HG03095 (cell line): Measurements from ENCODE around the gene ANKRD11.

ENCODE experiments used
- ATAC-seq: cut with Tn5 transposase; IDR thresholded peaks from one replicate; pipeline ENCODE4 v1.9.1; 2021; ENCODE audit warnings: moderate library complexity; ENCODE audit not compliant: unreplicated experiment

The ANKRD11 gene

DNA sequence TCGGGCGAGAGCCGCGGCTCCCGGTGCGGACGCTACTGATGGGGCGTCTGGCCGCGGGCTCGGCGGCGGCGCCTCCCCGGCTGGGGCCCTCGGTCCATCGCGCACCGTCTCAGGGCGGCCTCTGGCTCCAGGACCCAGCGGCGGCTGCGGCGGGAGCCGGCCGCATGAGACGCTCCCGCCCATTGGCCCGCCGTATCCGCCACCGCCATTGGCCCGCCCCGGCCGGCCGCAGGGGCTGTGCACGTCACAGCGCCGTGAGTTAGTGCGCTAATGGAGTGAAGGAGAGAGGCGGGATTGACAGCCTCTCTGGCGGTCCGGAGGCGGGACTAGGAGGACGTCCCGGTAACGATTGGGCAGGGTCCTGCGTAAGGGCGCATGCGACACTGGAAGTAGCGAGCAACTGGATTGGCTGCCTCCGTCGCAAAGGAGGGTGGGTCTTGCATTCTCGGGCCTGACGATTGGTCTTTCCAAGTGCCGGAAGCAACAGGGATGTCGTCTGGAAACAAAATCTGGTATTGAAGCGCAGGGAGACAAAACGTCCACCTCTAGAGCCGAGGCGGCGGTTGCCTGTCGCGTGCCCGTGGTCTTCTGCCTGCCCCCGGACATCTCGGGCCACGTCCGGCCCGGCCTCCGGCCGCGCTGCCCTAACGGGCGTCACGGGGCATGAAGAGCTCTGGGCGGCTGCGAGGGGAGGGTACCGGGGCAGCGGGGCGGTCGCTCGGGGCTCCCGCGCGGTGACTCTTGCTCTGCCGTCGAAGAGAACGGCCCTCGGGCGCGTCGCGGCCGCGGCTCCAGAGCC lies at the start of gene ANKRD11:
Gene ANKRD11 (minus strand): TSS at position 123 of the 799 bp plus-strand sequence. CDS start 173,542 bp downstream, outside the sequence.
- peak; percentile 80 for ATAC-seq

DNA sequence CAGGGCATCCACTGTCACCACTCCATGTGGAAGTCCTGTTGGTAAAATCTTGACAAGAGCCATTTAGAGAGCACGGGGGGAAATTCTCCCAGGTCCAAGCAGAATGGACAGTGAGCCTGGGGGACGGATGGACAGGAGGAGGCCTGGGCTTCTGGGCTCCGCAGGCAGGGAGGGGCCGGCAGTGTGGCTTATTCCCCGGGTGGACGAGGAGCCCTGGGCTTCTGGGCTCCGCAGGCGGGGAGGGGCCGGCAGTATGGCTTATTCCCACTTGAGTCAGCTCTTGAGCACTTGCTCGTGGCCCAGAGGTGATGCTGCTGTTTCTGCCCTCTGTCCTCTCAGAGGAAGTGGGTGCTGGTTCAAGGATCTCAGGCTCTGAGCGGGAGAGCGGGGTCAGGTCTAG lies 47.9 kb upstream of the ANKRD11 start:
- no peak for ATAC-seq

DNA sequence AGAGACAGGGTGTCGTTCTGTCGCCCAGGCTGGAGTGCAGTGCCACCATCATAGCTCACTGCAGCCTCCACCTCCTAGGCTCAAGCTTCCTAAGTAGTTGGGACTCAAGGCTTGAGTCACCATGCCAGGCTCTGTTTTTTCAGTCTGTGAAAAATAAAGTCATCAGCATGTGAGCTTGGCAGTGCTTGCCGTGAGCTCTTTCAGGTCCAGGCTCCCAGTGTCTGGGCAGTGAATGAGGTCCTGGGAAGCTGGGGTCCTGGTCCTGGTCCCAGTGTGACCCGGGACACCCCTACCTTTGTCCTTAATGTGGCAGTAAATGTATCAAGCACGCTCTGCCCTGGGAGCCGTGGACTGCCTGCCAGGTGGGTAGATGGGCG lies 47.2 kb upstream of the ANKRD11 start:
- ATAC-seq = no peak

DNA sequence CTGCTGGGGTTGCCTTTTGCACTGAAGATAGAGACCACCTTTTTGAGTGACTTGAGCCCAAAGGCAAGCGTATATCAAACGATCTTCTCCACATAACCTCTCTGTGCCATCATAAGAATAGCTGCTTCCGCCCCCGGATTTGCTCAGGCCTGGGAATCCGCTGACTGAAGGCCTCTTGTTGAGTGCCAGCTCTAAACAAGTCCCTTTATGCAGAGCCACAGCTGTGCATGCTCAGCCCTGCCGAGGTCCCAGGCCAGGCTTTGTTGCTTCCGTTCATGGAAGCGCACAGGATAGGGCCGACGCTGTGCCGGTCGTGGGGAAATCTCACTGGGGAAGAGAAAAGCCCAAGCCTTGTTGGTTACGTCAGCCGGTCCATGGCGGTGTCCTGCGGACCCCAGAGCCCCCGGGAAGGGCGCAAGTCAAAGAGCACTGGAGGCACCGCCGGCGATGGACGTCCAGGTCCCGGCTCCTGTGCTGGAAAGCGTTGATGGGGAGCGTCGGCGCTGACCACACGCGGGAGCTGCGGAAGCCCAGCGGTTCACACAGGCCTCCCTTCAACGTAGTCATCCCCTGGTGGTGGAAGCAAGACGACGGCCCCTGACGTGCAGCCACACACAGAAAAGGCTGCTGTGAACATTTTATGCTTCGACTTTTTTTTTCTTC lies 46.7 kb upstream of the ANKRD11 start:
- no peak for ATAC-seq

DNA sequence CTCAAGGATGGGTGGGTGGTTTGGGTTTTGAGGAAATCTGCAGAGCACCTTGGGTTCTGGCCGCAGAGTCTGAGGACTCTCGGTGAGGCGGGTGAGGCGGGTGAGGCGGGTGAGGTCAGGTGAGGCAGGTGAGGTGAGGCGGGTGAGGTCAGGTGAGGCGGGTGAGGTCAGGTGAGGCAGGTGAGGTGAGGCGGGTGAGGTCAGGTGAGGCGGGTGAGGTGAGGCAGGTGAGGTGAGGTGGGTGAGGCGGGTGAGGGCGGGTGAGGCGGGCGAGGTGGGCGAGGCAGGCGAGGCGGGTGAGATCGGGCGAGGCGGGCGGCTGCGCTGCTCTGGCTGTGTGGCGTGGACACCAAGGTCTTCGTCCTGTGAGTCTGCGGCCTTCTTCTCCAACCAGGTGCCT lies 46.0 kb upstream of the ANKRD11 start:
- ATAC-seq = no peak

DNA sequence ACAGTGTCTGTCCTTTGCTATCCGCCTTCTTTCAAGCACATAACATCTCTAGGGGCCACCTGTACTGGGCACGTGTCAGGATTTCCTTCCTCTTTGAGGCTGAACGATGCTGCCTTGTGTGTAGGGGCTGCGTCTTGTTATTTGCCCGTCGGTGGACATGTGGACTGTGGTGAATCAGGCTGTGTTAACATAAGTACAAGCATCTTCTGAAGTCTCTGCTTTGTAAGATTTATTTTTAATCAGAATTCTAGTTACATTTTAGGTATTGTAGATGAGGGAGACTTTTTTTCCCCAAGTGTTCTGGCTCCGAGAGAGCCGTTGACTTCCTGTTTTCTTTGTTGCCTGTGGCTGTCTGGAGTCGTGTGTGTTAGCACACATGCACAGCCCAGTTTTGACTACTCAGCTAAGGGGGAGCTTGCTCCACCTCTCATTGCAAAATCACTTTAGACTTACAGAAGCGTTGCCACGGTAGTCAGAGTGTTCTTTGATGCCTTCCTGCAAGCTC lies 43.9 kb upstream of the ANKRD11 start:
- no peak for ATAC-seq

DNA sequence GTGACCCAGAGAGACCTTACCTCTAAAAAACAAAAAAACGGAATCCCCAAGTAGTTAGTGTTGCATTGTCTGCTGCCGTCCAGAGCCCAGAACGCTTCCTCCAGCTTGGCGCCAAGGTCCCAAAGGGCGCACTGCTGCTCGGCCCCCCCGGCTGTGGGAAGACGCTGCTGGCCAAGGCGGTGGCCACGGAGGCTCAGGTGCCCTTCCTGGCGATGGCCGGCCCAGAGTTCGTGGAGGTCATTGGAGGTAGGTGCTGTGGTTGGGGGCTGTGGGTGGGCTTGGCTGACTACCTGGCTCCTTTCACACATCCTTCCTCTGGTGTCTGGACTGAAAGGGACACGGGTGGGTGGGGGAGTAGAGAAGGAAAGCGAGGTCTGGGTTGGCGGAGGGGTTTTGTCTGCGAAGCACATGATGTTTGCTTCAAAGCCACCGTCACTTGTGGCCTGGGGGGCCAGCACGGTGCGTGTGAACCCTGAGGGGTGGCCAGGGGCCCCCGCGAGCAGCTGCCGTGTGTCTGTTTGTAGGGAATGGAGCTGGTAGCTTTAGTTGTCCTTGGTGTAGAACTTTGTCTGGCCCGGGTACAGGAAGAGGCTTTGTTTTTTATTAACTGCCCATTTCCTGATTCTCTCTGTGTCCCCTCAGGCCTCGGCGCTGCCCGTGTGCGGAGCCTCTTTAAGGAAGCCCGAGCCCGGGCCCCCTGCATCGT lies 41.6 kb upstream of the ANKRD11 start:
- no peak for ATAC-seq

DNA sequence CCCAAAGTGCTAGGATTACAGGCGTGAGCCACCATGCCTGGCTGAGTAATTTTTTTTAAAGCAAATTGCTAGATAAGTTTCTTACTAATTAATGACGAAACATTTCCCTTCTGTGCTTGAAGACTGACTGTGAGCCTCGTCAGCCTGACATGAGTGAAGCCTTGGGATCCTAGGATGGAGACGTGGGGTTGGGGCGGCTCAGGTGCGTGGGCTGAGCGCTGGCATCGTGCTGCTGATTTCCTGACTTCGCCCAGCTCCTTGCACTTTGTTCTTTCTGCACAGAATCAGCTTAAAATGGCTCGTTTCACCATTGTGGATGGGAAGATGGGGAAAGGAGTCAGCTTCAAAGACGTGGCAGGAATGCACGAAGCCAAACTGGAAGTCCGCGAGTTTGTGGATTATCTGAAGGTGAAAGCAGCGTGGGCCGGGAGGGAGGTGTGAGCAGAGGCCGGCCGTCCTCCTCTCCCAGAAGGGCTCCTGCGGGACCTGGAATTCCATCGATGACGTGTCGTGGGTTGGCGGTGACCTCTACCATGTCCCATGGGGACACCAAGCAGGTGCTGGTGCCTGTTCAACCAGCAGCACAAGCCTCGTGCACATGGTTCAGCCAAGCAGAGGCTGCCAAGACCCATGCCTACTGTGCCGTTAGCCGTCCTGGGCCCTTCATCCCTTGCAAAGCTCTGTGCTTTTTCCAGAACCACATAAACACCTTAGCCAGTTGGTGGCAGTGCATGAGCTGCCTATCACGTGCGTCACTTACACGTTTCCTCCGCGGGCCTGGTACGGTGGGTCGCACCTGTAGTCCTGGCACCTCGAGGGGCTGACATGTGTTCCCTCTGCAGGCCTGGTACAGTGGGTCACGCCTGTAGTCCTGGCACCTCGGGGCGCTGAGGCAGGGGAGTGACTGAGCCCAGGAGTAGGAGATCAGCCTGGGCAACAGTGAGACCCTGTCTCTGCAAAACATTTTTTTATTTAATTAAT lies 40.3 kb upstream of the ANKRD11 start:
- no peak for ATAC-seq

DNA sequence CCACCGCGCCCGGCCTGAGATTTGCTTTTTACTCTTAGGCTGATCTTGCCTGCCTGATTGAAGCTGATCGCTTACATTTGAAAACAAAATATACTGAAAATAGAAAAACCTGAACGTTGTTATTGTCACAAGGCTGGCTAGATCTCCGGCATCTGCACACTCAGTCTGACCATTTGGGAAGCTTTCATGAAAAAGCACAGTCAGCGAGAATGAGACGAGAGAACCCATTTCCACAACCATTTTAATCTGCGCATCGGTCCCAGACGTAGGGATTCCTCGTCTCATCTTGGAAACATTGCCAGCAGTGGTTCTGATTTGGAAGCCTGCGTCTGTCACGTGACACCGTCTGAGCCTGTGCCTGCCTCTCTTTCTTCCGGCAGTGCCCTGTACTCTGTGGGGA lies 38.7 kb upstream of the ANKRD11 start:
- ATAC-seq = no peak

DNA sequence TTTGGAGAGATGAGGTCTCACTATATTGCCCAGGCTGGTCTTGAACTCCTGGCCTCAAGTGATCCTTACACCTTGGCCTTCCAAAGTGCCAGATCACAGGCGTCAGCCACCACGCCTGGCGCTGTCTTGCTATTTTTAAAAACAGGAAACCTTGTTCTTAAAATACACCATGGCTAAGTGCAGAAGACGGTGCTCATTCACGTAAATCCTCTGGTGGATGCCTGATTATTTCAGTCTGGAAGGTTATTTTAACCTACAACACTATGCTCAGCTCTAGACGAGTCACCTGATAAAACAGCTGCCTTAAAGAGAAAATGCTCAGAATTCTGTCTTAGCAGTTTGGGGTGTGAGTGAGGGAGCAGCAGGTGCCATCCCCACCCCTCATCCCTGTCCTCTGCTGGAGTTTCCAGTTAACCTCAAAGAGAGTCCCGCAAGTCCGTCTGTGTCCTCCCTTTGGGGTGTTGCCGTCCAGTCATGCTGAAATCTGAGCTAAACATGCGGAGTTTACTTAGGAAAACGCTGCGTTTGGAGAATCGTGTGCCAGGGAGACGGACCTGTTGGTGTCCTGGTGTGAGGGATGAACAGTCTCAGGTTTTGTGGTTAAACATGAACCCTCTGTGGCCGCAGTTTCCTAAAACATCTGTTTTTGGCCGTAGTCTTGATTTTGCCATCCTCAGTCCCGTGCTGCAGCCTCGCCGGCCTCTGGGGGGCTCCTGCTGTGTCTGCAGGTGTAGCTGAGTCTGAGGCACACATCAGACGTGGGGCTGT lies 35.0 kb upstream of the ANKRD11 start:
- no peak for ATAC-seq

DNA sequence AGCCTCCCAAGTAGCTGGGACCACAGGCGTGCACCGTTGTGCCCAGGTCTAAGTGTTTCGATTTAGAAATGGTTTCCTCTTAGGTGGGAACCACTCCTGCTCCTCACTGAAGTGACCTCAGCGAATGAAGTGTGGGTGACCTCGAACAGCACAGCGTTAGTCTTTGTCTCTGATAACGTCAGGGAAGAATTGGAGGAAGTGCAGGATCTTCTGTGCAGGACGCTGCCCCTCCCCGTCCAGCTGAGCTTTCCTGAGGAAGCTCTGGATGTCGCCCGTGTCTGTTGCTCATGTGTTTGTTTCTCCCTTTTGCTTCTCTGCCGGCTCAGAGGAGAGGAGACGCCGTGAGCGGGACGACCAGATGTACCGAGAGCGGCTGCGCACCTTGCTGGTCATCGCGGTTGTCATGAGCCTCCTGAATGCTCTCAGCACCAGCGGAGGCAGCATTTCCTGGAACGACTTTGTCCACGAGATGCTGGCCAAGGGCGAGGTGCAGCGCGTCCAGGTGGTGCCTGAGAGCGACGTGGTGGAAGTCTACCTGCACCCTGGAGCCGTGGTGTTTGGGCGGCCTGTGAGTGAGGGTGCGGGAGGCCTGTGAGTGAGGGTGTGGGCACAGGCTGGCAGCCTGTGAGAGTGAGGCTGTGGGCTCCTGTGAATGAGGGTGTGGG lies 33.5 kb upstream of the ANKRD11 start:
- no peak for ATAC-seq

DNA sequence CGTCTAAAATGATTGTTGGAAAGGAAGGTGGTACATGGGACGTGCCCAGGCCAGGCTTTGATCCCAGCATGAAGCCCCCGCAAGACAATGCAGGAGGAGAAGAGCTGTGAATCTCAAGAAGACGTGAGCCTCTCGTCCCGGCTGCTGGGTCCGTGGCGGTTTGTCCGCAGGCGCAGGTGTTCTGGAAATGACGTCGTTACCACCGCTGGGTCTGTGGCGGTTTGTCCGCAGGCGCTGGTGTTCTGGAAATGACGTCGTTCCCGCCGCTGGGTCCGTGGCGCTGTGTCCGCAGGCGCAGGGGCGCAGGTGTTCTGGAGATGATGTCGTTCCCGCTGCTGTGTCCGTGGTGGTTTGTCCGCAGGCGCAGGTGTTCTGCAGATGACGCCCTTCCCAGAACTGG lies 31.9 kb upstream of the ANKRD11 start:
- no peak for ATAC-seq

DNA sequence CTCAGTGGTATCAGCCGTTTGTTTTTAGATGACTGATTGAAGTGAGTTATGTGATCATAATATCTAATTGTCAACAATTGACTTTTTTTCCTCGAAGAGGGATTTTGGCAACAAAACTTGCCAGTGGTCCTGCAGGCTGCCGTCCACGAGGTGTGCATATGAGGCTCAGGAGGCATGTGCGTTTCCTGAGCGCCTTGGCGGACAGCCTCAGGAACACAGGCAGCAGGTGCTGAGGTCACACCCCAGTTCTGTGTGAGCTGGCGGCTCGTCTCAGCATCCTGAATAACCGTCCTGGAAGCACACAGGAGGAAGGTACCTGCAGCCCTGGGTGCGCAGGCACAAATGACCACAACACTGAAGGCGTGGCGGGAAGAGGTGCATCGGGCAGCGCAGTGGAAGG lies 29.5 kb upstream of the ANKRD11 start:
- ATAC-seq = no peak

DNA sequence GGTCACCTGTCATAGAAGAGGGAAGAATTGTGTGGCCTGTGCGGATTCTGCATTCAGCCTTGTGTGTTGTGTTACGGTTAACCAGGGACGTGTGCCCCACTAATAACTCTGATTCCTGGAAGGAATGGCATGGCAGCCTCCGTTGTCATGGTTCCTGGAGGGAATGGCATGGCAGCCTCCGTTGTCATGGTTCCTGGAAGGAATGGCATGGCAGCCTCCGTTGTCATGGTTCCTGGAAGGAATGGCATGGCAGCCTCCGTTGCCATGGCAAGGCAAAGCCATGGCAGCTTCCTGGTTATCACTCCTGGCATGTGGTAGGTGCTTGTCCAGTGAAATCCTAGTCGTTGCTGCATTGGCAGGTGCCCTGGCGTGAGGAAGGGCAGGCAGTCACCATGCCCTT lies 26.8 kb upstream of the ANKRD11 start:
- ATAC-seq = no peak

DNA sequence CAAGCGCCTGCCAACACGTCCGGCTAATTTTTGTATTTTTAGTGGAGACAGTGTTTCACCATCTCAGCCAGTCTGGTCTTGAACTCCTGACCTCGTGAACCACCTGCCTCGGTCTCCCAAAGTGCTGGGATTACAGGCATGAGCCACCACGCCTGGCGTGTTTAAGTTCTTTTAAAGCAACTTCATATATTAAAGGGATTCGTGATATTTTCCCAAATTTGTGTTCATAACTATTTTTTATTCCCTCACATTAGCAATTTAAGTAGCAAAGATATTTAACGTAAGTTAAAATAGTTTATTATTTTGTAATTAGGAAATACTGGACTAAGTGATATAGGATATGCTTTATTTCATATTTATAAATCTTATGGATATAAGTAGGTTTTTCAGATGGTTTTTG lies 22.1 kb upstream of the ANKRD11 start:
- ATAC-seq = no peak

DNA sequence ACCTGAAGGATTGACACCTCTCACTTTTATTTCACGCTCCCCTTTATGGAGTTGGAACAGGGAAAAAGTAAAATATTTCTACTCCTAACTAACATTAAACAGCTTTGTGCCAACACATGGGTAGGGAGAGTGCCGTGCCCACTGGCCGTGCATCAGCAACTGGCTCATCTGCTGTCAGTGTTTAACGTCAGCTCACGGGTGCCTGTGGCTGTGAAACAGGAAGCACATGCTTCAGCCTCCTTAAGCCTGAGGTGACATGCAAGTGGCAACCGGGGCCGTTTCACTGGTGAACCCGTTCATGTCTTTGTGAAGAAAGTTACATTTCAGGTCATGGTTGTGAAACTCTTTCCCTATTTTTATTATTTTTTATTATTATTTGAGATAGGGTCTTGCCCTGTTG lies 21.0 kb upstream of the ANKRD11 start:
- no peak for ATAC-seq

DNA sequence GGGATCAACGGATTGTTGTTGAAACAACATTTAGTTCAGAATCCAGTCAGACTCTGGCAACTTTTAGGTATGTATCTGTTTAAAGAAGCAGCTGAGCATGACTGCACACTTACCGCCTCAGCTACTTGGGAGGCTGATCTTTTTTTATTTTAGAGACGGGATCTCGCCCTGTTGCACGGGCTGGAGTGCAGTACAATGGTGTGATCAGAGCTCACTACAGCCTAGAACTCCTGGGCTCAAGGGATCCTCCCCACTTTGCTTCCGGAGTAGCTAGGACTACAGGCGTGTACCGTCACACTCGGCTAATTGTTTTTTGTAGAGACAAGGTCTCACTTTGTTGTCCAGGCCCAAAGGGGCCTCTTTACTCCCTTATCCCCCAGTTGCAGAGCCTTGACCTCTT lies 20.2 kb upstream of the ANKRD11 start:
- no peak for ATAC-seq

DNA sequence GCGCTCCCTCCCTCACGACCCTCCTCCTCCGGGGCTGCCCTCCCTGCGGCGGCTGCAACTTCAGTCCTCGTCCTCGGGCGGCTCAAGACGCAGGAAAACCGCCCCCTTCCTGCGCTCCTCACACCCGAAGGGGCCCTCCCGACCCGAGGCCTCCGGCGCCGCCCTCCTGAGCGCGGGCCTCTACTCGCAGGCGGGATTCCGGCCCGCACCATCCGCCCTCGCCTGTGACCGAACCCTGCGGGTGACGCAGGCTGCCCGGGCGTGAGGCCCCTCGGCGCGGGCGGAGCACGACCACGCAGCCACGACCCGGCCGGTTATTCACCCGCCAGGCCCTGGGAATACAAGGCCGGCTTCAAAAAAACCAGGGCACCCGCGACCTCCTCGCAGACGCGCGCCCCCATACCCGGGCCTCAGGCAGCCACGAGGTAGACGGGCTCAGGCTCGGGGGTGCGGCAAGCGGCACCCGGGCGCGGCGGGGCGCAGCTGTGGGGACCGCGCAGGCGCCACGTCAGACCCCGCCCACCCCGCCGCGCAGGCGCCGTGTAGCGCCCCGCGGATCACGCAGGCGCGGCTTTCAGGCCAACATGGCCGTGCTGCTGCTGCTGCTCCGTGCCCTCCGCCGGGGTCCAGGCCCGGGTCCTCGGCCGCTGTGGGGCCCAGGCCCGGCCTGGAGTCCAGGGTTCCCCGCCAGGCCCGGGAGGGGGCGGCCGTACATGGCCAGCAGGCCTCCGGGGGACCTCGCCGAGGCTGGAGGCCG lies 17.7 kb upstream of the ANKRD11 start, which contains the start of gene SPG7:
Gene SPG7 (plus strand): TSS at position 570 of the 757 bp plus-strand sequence. CDS start 15 bp downstream, at position 585.
- ATAC-seq = peak; percentile 52
